K562 (cell line): ENCODE data around the gene PLXNA3. TPM values are rescaled to one million over a fixed set of nuclear protein-coding genes. Genes with fewer than 3 reads are reported as not detected.

Experiments
- CEBPZ ChIP-seq: fragments of 150-350 bp; IDR thresholded peaks from 2 replicates; pipeline ENCODE4 v1.6.1; 2014; ENCODE audit warnings: low read depth, mild to moderate bottlenecking, low read length, borderline replicate concordance
- E2F3 ChIP-seq: fragments of 250-450 bp; sonication (Bioruptor Pico); IDR thresholded peaks from 2 replicates; pipeline ENCODE4 v1.4.0; 2020; ENCODE audit warnings: mild to moderate bottlenecking
- FOXA3 ChIP-seq, 2 experiments: fragments of 450-650 bp in 1 of 2; sonication (generic) in 1 of 2; formaldehyde crosslinking; IDR thresholded peaks in 1 of 2; conservative IDR thresholded peaks in 1 of 2; 2 replicates each; pipeline versions ENCODE4 v1.4.0 to v1.8.0; 2020 to 2022; ENCODE audit warnings: mild to moderate bottlenecking in 2 of 2, missing genetic modification reagents in 1 of 2
- GMEB1 ChIP-seq: fragments of 250-450 bp; sonication (Bioruptor Pico); IDR thresholded peaks from 2 replicates; pipeline ENCODE4 v1.4.0; 2020; ENCODE audit warnings: mild to moderate bottlenecking
- HSF4 ChIP-seq: fragments of 250-450 bp; sonication (Bioruptor Pico); IDR thresholded peaks from 2 replicates; pipeline ENCODE4 v2.1.2; 2022; ENCODE audit warnings: mild to moderate bottlenecking, moderate library complexity, borderline replicate concordance
- JUND ChIP-seq, 2 experiments: IDR thresholded peaks; 2 replicates in 1 of 2; 3 replicates in 1 of 2; pipeline ENCODE4 v1.6.1; 2011; ENCODE audit warnings: borderline replicate concordance in 2 of 2, low read depth in 2 of 2, low read length in 2 of 2, improper control_type of control experiment in 1 of 2, missing biosample characterization in 1 of 2, missing genetic modification characterization in 1 of 2, missing genetic modification reagents in 1 of 2
- LCOR ChIP-seq: sonication (generic); formaldehyde crosslinking; IDR thresholded peaks from 2 replicates; pipeline ENCODE4 v1.8.0; 2022; ENCODE audit warnings: mild to moderate bottlenecking, missing genetic modification reagents
- MIER1 ChIP-seq: fragments of 450-650 bp; IDR thresholded peaks from 2 replicates; pipeline ENCODE4 v1.6.1; 2016; ENCODE audit warnings: antibody characterized with exemption, mild to moderate bottlenecking, low read depth
- NCOA1 ChIP-seq: fragments of 450-650 bp; IDR thresholded peaks from 2 replicates; pipeline ENCODE4 v1.6.1; 2016; ENCODE audit warnings: low read depth
- NFXL1 ChIP-seq: fragments of 450-650 bp; formaldehyde crosslinking; IDR thresholded peaks from 2 replicates; pipeline ENCODE4 v1.4.0; 2021; ENCODE audit warnings: mild to moderate bottlenecking
- RBM25 ChIP-seq: fragments of 200-400 bp; formaldehyde crosslinking; IDR thresholded peaks from 2 replicates; pipeline ENCODE4 v1.6.1; 2018; ENCODE audit warnings: low read length, low read depth, moderate library complexity; ENCODE audit not compliant: severe bottlenecking
- SP2 ChIP-seq: IDR thresholded peaks from 2 replicates; pipeline ENCODE4 v1.6.1; 2011; ENCODE audit warnings: mild to moderate bottlenecking, low read depth, low read length, moderate library complexity; ENCODE audit not compliant: poor library complexity, severe bottlenecking; ENCODE audit errors: extremely low read depth
- SREBF2 ChIP-seq: sonication (generic); formaldehyde crosslinking; IDR thresholded peaks from 2 replicates; pipeline ENCODE4 v1.4.0; 2020; ENCODE audit warnings: mild to moderate bottlenecking, missing genetic modification reagents
- STAT6 ChIP-seq: sonication (generic); formaldehyde crosslinking; IDR thresholded peaks from 2 replicates; pipeline ENCODE4 v1.8.1; 2023; ENCODE audit warnings: mild to moderate bottlenecking, missing genetic modification reagents
- U2AF1 ChIP-seq: fragments of 200-400 bp; formaldehyde crosslinking; optimal IDR thresholded peaks from 2 replicates; pipeline ENCODE3; 2017; ENCODE audit warnings: mild to moderate bottlenecking, low read depth, low read length, moderate library complexity
- USF2 ChIP-seq: sonication (generic); formaldehyde crosslinking; IDR thresholded peaks from 2 replicates; pipeline ENCODE4 v1.5.0; 2020; ENCODE audit warnings: missing genetic modification reagents
- ZFP36 ChIP-seq: fragments of 150-350 bp; IDR thresholded peaks from 2 replicates; pipeline ENCODE4 v1.6.1; 2018; ENCODE audit warnings: low read length, low read depth; ENCODE audit not compliant: partially characterized antibody
- ZKSCAN8 ChIP-seq: fragments of 200-800 bp; sonication (Bioruptor generic); IDR thresholded peaks from 2 replicates; pipeline ENCODE4 v1.6.1; 2016; ENCODE audit warnings: missing genetic modification characterization, missing compliant biosample characterization
- polyA plus RNA-seq, 8 experiments: library from polyadenylated mRNA; depleted of rRNA in 4 of 8; stranded (reverse) in 5 of 8; unstranded in 3 of 8; fragments of >200 nt; fragmentation: Nextera tagmentation in 2 of 8; fragmentation: Illumina TruSeq in 1 of 8; extraction: Ambion mirVana in 2 of 8; extraction: Trizol in 1 of 8; gene quantifications; 2 replicates each; pipeline versions ENCODE4 v1.2.1 to v1.2.3, GENCODE V29; 2011 to 2014; ENCODE audit warnings: inconsistent platforms in 1 of 8, missing spikeins in 1 of 8
- total RNA-seq, 7 experiments: library from RNA; depleted of rRNA in 6 of 7; stranded (reverse); fragments of >200 nt in 6 of 7; fragmentation: Illumina TruSeq in 2 of 7; extraction: Trizol in 2 of 7; gene quantifications; 2 replicates each; pipeline versions ENCODE4 v1.2.1 to v1.2.3, GENCODE V29; 2011 to 2021; ENCODE audit warnings: low replicate concordance in 1 of 7

The PLXNA3 gene
- total and polyA plus RNA-seq, 9 of the 15 experiments (the other 6 are each of a cell fraction or from before 2014, with no cell fraction given): 0.32 to 47.8 (median 7.5) TPM

- no peak for TF ChIP-seq STAT6
- peak; percentile 53; the same call in 1 of the 2 replicates for TF ChIP-seq JUND (IDR thresholded peaks at IDR 0.05; ENCODE audit: borderline replicate concordance, low read depth, low read length)
- peak; percentile 21; the same call in 1 of the 3 replicates for TF ChIP-seq JUND (tag; IDR thresholded peaks at IDR 0.05; ENCODE audit: borderline replicate concordance, low read depth, low read length)
- no peak for TF ChIP-seq SREBF2 (CRISPR knock-in tag)
- no peak for TF ChIP-seq GMEB1 (CRISPR knock-in tag)
- no peak for TF ChIP-seq NFXL1 (CRISPR knock-in tag)
- TF ChIP-seq RBM25: no peak
- no peak for TF ChIP-seq CEBPZ
- no peak for TF ChIP-seq SP2
- TF ChIP-seq NCOA1: peak; percentile 27; the same call in 1 of the 2 replicates
- TF ChIP-seq ZKSCAN8: no peak
- no peak for TF ChIP-seq ZFP36
- no peak for TF ChIP-seq HSF4 (CRISPR knock-in tag)
- TF ChIP-seq E2F3 (CRISPR knock-in tag): no peak
- no peak for TF ChIP-seq MIER1
- TF ChIP-seq U2AF1: no peak
- no peak for TF ChIP-seq USF2 (CRISPR knock-in tag)
- TF ChIP-seq FOXA3 (CRISPR knock-in tag; conservative IDR thresholded peaks at IDR 0.05 in 1 of 2, IDR thresholded peaks at IDR 0.05 in 1 of 2): no peak
- TF ChIP-seq LCOR (CRISPR knock-in tag): no peak
These were observed 37.4 kb downstream of the PLXNA3 start (continued) for GRCh38 chrX:154495472-154495922.
